GM21526 (cell line): ENCODE results near the gene LOXL1.

Source experiments
- ATAC-seq: cut with Tn5 transposase; IDR thresholded peaks from one replicate; pipeline ENCODE4 v1.9.1; 2021; ENCODE audit warnings: moderate library complexity; ENCODE audit not compliant: unreplicated experiment, low FRiP score

Gene LOXL1

GRCh38 chr15:73921254-73921925, 4.9 kb upstream of the LOXL1 start:
- ATAC-seq: no peak

- no peak for ATAC-seq
These were observed 3.8 kb upstream of the LOXL1 start for GRCh38 chr15:73922186-73923151.

GRCh38 chr15:73923156-73923487, 3.1 kb upstream of the LOXL1 start:
- no peak for ATAC-seq

- no peak for ATAC-seq
These were observed 2.6 kb upstream of the LOXL1 start for GRCh38 chr15:73923488-73924164.

- no peak for ATAC-seq
These were observed 1.9 kb upstream of the LOXL1 start for GRCh38 chr15:73924171-73924921.

GRCh38 chr15:73925848-73926218, 429 bp upstream of the LOXL1 start:
- ATAC-seq: no peak

- ATAC-seq: no peak
These were observed 777 bp downstream of the LOXL1 start for GRCh38 chr15:73927003-73927475.

- ATAC-seq: no peak
These were observed 1.4 kb downstream of the LOXL1 start for GRCh38 chr15:73927476-73928240.

- ATAC-seq: no peak
These were observed 1.9 kb downstream of the LOXL1 start for GRCh38 chr15:73928241-73928579.

- no peak for ATAC-seq
These were observed 2.8 kb downstream of the LOXL1 start for GRCh38 chr15:73928971-73929627.

GRCh38 chr15:73930371-73930770, 4.1 kb downstream of the LOXL1 start:
- no peak for ATAC-seq

GRCh38 chr15:73930790-73931281, 4.6 kb downstream of the LOXL1 start:
- ATAC-seq: no peak

- ATAC-seq: no peak
These were observed 5.2 kb downstream of the LOXL1 start for GRCh38 chr15:73931441-73931840.

- ATAC-seq: no peak
These were observed 6.3 kb downstream of the LOXL1 start for GRCh38 chr15:73932381-73933191.

- ATAC-seq: no peak
These were observed 8.0 kb downstream of the LOXL1 start for GRCh38 chr15:73934281-73934680.

- ATAC-seq: no peak
These were observed 9.3 kb downstream of the LOXL1 start for GRCh38 chr15:73935547-73935946.

- no peak for ATAC-seq
These were observed 9.9 kb downstream of the LOXL1 start for GRCh38 chr15:73936181-73936580.

GRCh38 chr15:73936588-73937290, 10.5 kb downstream of the LOXL1 start:
- no peak for ATAC-seq
